ENCODE results near the gene CCDC97.
"Not testable (repeated sequence)": the region's sequence is repeated elsewhere in the genome, so short reads cannot be mapped to it uniquely, and the experiment has no call there.

Gene CCDC97

DNA sequence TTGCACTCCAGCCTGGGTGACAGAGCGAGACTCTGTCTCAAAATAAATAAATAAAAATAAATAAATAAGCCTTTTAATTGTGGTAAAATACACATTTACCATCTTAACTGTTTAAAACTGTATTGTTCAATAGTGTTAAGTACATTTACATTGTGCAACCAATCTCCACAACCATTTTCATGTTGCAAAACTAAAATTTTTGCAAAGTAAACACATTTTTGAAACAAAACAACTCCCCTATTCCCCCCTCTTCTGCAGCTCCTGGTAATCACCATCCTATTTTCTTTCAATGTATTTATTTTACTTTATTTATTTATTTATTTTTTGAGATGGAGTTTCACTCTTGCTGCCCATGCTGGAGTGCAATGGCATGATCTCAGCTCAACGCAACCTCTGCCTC lies 59.8 kb downstream of the CCDC97 start:
- no peak for DNase-seq

DNA sequence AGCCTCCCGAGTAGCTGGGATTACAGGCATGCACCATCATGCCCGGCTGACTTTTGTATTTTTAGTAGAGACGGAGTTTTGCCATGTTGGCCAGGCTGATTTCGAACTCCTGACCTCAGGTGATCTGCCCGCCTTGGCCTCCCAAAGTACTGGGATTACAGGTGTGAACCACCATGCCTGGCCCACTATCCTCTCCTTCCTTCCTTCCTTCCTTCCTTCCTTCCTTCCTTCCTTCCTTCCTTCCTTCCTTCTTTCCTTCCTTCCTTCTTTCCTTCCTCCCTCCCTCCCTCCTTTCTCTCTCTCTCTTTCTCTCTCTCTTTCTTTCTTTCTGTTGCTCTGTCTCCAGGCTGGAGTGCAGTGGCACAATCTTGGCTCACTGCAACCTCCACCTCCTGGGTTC lies 61.1 kb downstream of the CCDC97 start:
- DNase-seq, result not testable (repeated sequence)

DNA sequence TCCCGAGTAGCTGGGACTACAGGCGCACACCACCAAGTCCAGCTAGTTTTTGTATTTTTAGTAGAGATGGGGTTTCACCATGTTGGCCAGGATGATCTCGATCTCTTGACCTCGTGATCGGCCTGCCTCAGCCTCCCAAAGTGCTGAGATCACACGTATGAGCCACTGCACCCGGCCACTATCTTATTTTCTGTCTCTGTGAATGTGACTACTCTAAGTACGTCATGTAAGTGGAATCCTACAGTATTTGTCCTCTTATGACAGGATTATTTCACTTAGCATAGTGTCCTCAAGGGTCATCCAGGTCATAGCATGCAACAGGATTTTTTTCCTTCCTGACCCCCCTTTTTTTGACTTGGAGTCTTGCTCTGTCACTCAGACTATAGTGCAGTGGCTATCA lies 61.6 kb downstream of the CCDC97 start:
- DNase-seq, result no peak

DNA sequence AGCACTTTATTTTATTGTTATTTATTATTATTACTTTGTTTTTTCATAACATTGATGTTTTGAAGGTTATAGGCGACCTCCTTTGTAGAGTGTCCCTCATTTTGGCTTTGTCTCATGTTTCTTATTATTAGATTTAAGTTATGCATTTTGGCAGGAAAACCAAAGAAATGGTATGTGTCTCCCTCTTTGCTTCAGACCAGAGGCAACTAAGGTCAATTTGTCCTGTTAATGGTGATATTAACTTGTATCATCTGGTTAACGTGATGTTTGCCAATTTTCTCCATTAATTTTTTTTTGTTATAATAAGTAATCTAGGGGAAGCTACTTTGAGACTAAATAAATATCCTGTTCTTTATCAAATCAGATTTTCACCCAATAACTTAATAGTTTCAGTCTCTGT lies 62.5 kb downstream of the CCDC97 start:
- no peak for DNase-seq

DNA sequence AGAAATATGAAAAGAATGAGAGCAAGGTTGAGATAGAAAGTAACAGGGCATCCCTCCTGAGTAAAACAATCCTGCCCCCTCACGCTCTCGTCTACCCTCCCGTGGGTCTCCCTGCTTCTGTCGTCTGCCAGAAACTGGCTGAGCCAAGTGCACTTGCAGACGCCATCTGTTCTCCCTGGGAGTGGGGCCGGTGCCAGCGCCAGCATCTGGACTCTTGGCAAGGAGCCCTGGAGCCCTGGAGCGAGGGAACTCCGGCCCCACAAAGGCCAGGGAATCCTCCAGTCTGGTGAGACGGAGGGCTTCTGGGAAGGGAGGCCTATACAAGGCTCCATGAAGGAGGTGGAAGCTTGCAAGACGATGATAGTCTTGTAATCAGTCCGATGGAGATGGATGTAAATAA lies 64.0 kb downstream of the CCDC97 start:
- peak; percentile 95 for DNase-seq

Measured in NCI-H1105 treated with DMSO at 0.1 percent for 48 hours (cell line).